HEK293T (cell line): ENCODE measurements around the gene ANTXR1.

Source experiments
- ARNT ChIP-seq: fragments of 450-650 bp; IDR thresholded peaks from 2 replicates; pipeline ENCODE4 v1.6.1; 2017; ENCODE audit warnings: mild to moderate bottlenecking
- BHLHE40 ChIP-seq: fragments of 450-650 bp; IDR thresholded peaks from 2 replicates; pipeline ENCODE4 v1.6.1; 2016; ENCODE audit warnings: mild to moderate bottlenecking, moderate library complexity, borderline replicate concordance

- no peak for TF ChIP-seq ARNT
- no peak for TF ChIP-seq BHLHE40
Observed at GRCh38 chr2:69223759-69224511, 211.0 kb downstream of the ANTXR1 start.
